ENCODE data around the gene CHST14. TPM values are rescaled to one million over a fixed set of nuclear protein-coding genes. Genes with fewer than 3 reads are reported as not detected.

CHST14 gene
- total and polyA plus RNA-seq, 2 donors from 2014 or later: 11.9 to 14.3 TPM

GRCh38 chr15:40493089-40493840 is 22.5 kb downstream of the CHST14 start:
- intact Hi-C loops (cut with DNase I): no loop called here
- TF ChIP-seq, protein P1, sequence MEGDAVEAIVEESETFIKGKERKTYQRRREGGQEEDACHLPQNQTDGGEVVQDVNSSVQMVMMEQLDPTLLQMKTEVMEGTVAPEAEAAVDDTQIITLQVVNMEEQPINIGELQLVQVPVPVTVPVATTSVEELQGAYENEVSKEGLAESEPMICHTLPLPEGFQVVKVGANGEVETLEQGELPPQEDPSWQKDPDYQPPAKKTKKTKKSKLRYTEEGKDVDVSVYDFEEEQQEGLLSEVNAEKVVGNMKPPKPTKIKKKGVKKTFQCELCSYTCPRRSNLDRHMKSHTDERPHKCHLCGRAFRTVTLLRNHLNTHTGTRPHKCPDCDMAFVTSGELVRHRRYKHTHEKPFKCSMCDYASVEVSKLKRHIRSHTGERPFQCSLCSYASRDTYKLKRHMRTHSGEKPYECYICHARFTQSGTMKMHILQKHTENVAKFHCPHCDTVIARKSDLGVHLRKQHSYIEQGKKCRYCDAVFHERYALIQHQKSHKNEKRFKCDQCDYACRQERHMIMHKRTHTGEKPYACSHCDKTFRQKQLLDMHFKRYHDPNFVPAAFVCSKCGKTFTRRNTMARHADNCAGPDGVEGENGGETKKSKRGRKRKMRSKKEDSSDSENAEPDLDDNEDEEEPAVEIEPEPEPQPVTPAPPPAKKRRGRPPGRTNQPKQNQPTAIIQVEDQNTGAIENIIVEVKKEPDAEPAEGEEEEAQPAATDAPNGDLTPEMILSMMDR (IDR thresholded peaks at IDR 0.05; ENCODE audit: borderline replicate concordance, extremely low read depth, insufficient read depth): no peak
- Histone ChIP-seq H3K9me3 (ENCODE audit: control insufficient read depth in 2 of 3, insufficient read depth in 1 of 3, low read length in 3 of 3) (no peaks in the 10 kb centered on the region), H3K9ac (ENCODE audit: low read length in 3 of 3) (no peak overlapping the region), H3K27ac (ENCODE audit: low read depth in 2 of 2, low read length in 2 of 2) (no peak overlapping the region), H3K4me3 (ENCODE audit: low read length in 3 of 3) (no peak overlapping the region), H3K27me3 (ENCODE audit: control insufficient read depth, insufficient read depth, low read length) (no peaks in the 10 kb centered on the region), H3K4me1 (ENCODE audit: control insufficient read depth in 2 of 3, insufficient read depth in 2 of 3, low read depth in 1 of 3, low read length in 3 of 3) (no peaks in the 10 kb centered on the region), H3K36me3 (ENCODE audit: control insufficient read depth in 2 of 3, insufficient read depth in 3 of 3, low read length in 3 of 3) (no peaks in the 10 kb centered on the region)
- DNase-seq: no peak
- FAIRE-seq: no peak

- Histone ChIP-seq H3K27me3 (ENCODE audit: control insufficient read depth, insufficient read depth, low read length) (no peaks in the 10 kb centered on the region), H3K9ac (ENCODE audit: low read length in 3 of 3) (no peak overlapping the region), H3K9me3 (ENCODE audit: control insufficient read depth in 2 of 3, insufficient read depth in 1 of 3, low read length in 3 of 3) (no peaks in the 10 kb centered on the region), H3K4me1 (ENCODE audit: control insufficient read depth in 2 of 3, insufficient read depth in 2 of 3, low read depth in 1 of 3, low read length in 3 of 3) (no peaks in the 10 kb centered on the region), H3K27ac (ENCODE audit: low read depth in 2 of 2, low read length in 2 of 2) (no peak overlapping the region), H3K4me3 (ENCODE audit: low read length in 3 of 3) (no peak overlapping the region), H3K36me3 (ENCODE audit: control insufficient read depth in 2 of 3, insufficient read depth in 3 of 3, low read length in 3 of 3) (no peaks in the 10 kb centered on the region)
- intact Hi-C loops (cut with DNase I): no loop called here
- TF ChIP-seq, protein P1 (IDR thresholded peaks at IDR 0.05; ENCODE audit: borderline replicate concordance, extremely low read depth, insufficient read depth): no peak
- DNase-seq: no peak
- FAIRE-seq: no peak
These were observed 24.7 kb downstream of the CHST14 start for GRCh38 chr15:40495516-40495915.

DNA sequence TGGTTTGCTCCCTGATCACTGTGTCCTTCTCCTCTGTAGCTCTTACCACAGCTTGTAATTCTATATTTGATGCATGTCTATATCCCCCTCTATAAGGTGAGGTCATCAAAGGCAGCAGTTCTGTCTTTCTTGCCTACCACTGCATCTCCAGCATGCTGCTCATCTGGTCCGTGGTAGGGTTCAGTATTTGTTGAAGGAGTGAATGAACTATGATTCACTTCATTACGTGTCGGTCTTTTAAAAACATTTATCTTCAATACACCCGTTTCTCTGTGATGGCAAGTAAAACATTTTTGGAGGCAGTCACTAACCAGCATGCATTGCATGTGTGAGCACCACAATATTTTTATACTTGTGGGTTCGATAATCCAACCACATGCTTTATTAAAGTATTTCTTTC is 27.6 kb downstream of the CHST14 start:
- Histone ChIP-seq H3K4me1 (ENCODE audit: control insufficient read depth in 2 of 3, insufficient read depth in 2 of 3, low read depth in 1 of 3, low read length in 3 of 3) (no peaks in the 10 kb centered on the region), H3K36me3 (ENCODE audit: control insufficient read depth in 2 of 3, insufficient read depth in 3 of 3, low read length in 3 of 3) (no peaks in the 10 kb centered on the region), H3K27ac (ENCODE audit: low read depth in 2 of 2, low read length in 2 of 2) (no peak overlapping the region), H3K4me3 (ENCODE audit: low read length in 3 of 3) (no peak overlapping the region), H3K9me3 (ENCODE audit: control insufficient read depth in 2 of 3, insufficient read depth in 1 of 3, low read length in 3 of 3) (no peaks in the 10 kb centered on the region), H3K9ac (ENCODE audit: low read length in 3 of 3) (no peak overlapping the region), H3K27me3 (ENCODE audit: control insufficient read depth, insufficient read depth, low read length) (no peaks in the 10 kb centered on the region)
- intact Hi-C loops (cut with DNase I): no loop called here
- TF ChIP-seq, protein P1 (IDR thresholded peaks at IDR 0.05; ENCODE audit: borderline replicate concordance, extremely low read depth, insufficient read depth): no peak
- DNase-seq (no peak), FAIRE-seq (no peak)
